Measurements from ENCODE around the gene WDR87. TPM values are rescaled to one million over a fixed set of nuclear protein-coding genes. Genes with fewer than 3 reads are reported as not detected.
A peak's percentile ranks its signal among the peaks of the same experiment; 100 is the strongest.

The WDR87 gene
- total and polyA plus RNA-seq, 10 of the 15 experiments (the other 5 are each of a cell fraction or from before 2014, with no cell fraction given): not detected

DNA sequence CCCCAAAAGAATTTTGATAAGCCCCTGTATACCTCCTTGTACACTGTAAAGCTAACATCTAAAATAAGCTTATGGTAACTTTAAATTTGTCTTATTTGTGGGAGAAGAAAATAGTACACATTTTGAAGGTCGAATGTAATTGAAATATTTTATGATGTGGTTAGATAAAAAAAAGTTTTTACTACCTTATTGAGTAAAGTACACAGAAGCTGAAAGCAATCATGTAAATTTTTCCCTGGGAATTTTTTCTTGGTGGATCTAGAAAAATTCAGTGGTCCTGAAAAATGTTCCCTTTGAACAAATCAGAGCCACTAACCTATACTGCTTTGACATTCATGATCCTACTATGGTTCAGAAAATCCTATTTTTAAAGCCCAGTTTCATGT, 47.5 kb upstream of the WDR87 start:
- SMC1A ChIA-PET (ENCODE audit: uncharacterized antibody, unreplicated experiment): interaction anchor here (0.8 to 3.7 kb wide), 10 partner anchors 10 to 80 kb away, joined by 3 to 22 read pairs (median 3); no protein-coding TSS in a partner anchor
- intact Hi-C loops (cut with micrococcal nuclease; ENCODE audit: unreplicated experiment): loop anchor here (2.0 kb wide), 1 partner anchor 15 kb away; no protein-coding TSS in a partner anchor

More for the DNA sequence above, 47.5 kb upstream of the WDR87 start:
- RAD21 ChIA-PET (ENCODE audit: unreplicated experiment): interaction anchor here (1.3 to 1.5 kb wide), 4 partner anchors 16 to 22 kb away, joined by 3 to 5 read pairs (median 4); no protein-coding TSS in a partner anchor
- CTCF ChIA-PET: interaction anchor here (0.7 to 2.1 kb wide), 6 partner anchors 14 to 51 kb away, joined by 3 to 9 read pairs (median 4); no protein-coding TSS in a partner anchor
- WGBS (ENCODE audit: insufficient coverage, insufficient replicate concordance, low lambda C conversion rate, missing lambda C conversion rate): 4% methylated on average over 1 of the region's 1 CpG
- ATAC-seq (no peak), DNase-seq (ENCODE audit: low read depth, low spot score) (no peak), FAIRE-seq (no peak)
- peak overlapping the region; percentile 39; the same call in 1 of the 2 replicates for H3K4me2 ChIP-seq (ENCODE audit: control insufficient read depth, insufficient read depth)
- in situ Hi-C loops (cut with MboI): no loop called here
- POLR2A ChIA-PET: interaction anchor here (0.9 to 1.2 kb wide), 3 partner anchors 19 to 51 kb away, joined by 3 to 4 read pairs (median 3); no protein-coding TSS in a partner anchor
- no peaks in the 10 kb centered on the region for H3K27me3 ChIP-seq (replicated peaks in 1 of 2; ENCODE audit: control insufficient read depth in 2 of 2, insufficient read depth in 2 of 2, low read length in 1 of 2)
- peak overlapping the region; percentile 57 for H3K27ac ChIP-seq (ENCODE audit: control insufficient read depth, insufficient read depth)
- 0 out of 2 replicates have a peak overlapping the region, but pooled peaks have one; percentile 11 for H3K9ac ChIP-seq (ENCODE audit: control insufficient read depth, insufficient read depth, low read length)
- peaks cover 3 to 8% of the 10 kb centered on the region in 2 experiments; a peak in 3 of 4 replicates for H3K36me3 ChIP-seq (ENCODE audit: control insufficient read depth in 2 of 2, insufficient read depth in 2 of 2, low read length in 1 of 2)
- no peak overlapping the region for H2AFZ ChIP-seq (ENCODE audit: control insufficient read depth, low read depth, low read length)
- H3K79me2 ChIP-seq (ENCODE audit: control insufficient read depth, insufficient read depth, low read length): peaks cover 70% of the 10 kb centered on the region
- H3K9me3 ChIP-seq (replicated peaks; ENCODE audit: control insufficient read depth, insufficient read depth, low read length): no peaks in the 10 kb centered on the region; the same call in none of the 3 replicates
- BruUV-seq (replicated peaks): no TSS peak
- H4K20me1 ChIP-seq (ENCODE audit: control insufficient read depth, insufficient read depth): no peaks in the 10 kb centered on the region
- no peak overlapping the region for H3K4me3 ChIP-seq
- TF ChIP-seq RFX5 (IDR thresholded peaks at IDR 0.05; ENCODE audit: low read depth, low read length) (no peak), SUZ12 (IDR thresholded peaks at IDR 0.05; ENCODE audit: unreplicated experiment) (no peak), SPI1 (IDR thresholded peaks at IDR 0.05; ENCODE audit: borderline replicate concordance, insufficient read depth, low read depth, low read length) (no peak), CHD4 (IDR thresholded peaks at IDR 0.05) (no peak), SIN3A (IDR thresholded peaks at IDR 0.05; ENCODE audit: low read depth, low read length) (no peak), IKZF2 (IDR thresholded peaks at IDR 0.05) (no peak), HCFC1 (IDR thresholded peaks at IDR 0.05; ENCODE audit: low read length) (no peak), BACH1 (IDR thresholded peaks at IDR 0.05; ENCODE audit: borderline replicate concordance) (no peak), ZBED1 (IDR thresholded peaks at IDR 0.05; ENCODE audit: borderline replicate concordance) (no peak)
- TF ChIP-seq, protein P1, sequence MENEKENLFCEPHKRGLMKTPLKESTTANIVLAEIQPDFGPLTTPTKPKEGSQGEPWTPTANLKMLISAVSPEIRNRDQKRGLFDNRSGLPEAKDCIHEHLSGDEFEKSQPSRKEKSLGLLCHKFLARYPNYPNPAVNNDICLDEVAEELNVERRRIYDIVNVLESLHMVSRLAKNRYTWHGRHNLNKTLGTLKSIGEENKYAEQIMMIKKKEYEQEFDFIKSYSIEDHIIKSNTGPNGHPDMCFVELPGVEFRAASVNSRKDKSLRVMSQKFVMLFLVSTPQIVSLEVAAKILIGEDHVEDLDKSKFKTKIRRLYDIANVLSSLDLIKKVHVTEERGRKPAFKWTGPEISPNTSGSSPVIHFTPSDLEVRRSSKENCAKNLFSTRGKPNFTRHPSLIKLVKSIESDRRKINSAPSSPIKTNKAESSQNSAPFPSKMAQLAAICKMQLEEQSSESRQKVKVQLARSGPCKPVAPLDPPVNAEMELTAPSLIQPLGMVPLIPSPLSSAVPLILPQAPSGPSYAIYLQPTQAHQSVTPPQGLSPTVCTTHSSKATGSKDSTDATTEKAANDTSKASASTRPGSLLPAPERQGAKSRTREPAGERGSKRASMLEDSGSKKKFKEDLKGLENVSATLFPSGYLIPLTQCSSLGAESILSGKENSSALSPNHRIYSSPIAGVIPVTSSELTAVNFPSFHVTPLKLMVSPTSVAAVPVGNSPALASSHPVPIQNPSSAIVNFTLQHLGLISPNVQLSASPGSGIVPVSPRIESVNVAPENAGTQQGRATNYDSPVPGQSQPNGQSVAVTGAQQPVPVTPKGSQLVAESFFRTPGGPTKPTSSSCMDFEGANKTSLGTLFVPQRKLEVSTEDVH (IDR thresholded peaks at IDR 0.05; ENCODE audit: low read depth, partially characterized antibody): no peak
- H3K4me1 ChIP-seq (ENCODE audit: control insufficient read depth, insufficient read depth, low read length): peaks cover 47% of the 10 kb centered on the region
